ENCODE measurements around the gene ABCG8. TPM values are rescaled to one million over a fixed set of nuclear protein-coding genes. Genes with fewer than 3 reads are reported as not detected.

The ABCG8 gene
- total RNA-seq: 0.13 TPM in 1 of 2 replicates, not detected in the other

- Mint-ChIP-seq H3K4me3 (no peak within 1 kb of the TSS), H3K27me3 (ENCODE audit: insufficient read depth) (peaks cover 3% of the 10 kb centered on the region), H3K4me1 (ENCODE audit: low read depth) (no peaks in the 10 kb centered on the region), H3K36me3 (ENCODE audit: low read depth) (no peaks in the 10 kb centered on the region), H3K27ac (no peak within 1 kb of the TSS), H3K9me3 (no peaks in the 10 kb centered on the region)
- DNase-seq (ENCODE audit: low spot score): no peak
- intact Hi-C loops (cut with micrococcal nuclease): no loop called here
Observed at GRCh38 chr2:43838560-43839267, at the start of gene ABCG8, which contains the start of gene ABCG5. Gene ABCG8 (plus strand): TSS chr2:43838971. CDS start chr2:43839054, 83 bp downstream. Gene ABCG5 (minus strand): TSS chr2:43838839. CDS start chr2:43838679, 160 bp downstream.

- no peaks in the 10 kb centered on the region for H3K27me3 Mint-ChIP-seq (ENCODE audit: insufficient read depth)
- no peaks in the 10 kb centered on the region for H3K9me3 Mint-ChIP-seq
- no peak overlapping the region for H3K4me3 Mint-ChIP-seq
- no peak for DNase-seq (ENCODE audit: low spot score)
- no peaks in the 10 kb centered on the region for H3K4me1 Mint-ChIP-seq (ENCODE audit: low read depth)
- intact Hi-C loops (cut with micrococcal nuclease): no loop called here
- H3K27ac Mint-ChIP-seq: no peak overlapping the region
- no peaks in the 10 kb centered on the region for H3K36me3 Mint-ChIP-seq (ENCODE audit: low read depth)
Observed at GRCh38 chr2:43790147-43790546, 48.6 kb upstream of the ABCG8 start.

GRCh38 chr2:43791035-43791765 is 47.6 kb upstream of the ABCG8 start:
- Mint-ChIP-seq H3K27ac (no peak overlapping the region), H3K4me1 (ENCODE audit: low read depth) (no peaks in the 10 kb centered on the region), H3K9me3 (no peaks in the 10 kb centered on the region), H3K27me3 (ENCODE audit: insufficient read depth) (no peaks in the 10 kb centered on the region), H3K36me3 (ENCODE audit: low read depth) (no peaks in the 10 kb centered on the region), H3K4me3 (no peak overlapping the region)
- intact Hi-C loops (cut with micrococcal nuclease): no loop called here
- DNase-seq (ENCODE audit: low spot score): no peak

GRCh38 chr2:43792653-43793052 is 46.1 kb upstream of the ABCG8 start:
- Mint-ChIP-seq H3K27ac (no peak overlapping the region), H3K9me3 (no peaks in the 10 kb centered on the region), H3K4me1 (ENCODE audit: low read depth) (no peaks in the 10 kb centered on the region), H3K36me3 (ENCODE audit: low read depth) (no peaks in the 10 kb centered on the region), H3K27me3 (ENCODE audit: insufficient read depth) (no peaks in the 10 kb centered on the region), H3K4me3 (no peak overlapping the region)
- intact Hi-C loops (cut with micrococcal nuclease): no loop called here
- DNase-seq (ENCODE audit: low spot score): no peak

GRCh38 chr2:43794956-43795355 is 43.8 kb upstream of the ABCG8 start:
- H3K27me3 Mint-ChIP-seq (ENCODE audit: insufficient read depth): peaks cover 2% of the 10 kb centered on the region
- no peak for DNase-seq (ENCODE audit: low spot score)
- no peaks in the 10 kb centered on the region for H3K4me1 Mint-ChIP-seq (ENCODE audit: low read depth)
- H3K4me3 Mint-ChIP-seq: no peak overlapping the region
- intact Hi-C loops (cut with micrococcal nuclease): no loop called here
- no peaks in the 10 kb centered on the region for H3K36me3 Mint-ChIP-seq (ENCODE audit: low read depth)
- H3K27ac Mint-ChIP-seq: no peak overlapping the region
- H3K9me3 Mint-ChIP-seq: no peaks in the 10 kb centered on the region

- intact Hi-C loops (cut with micrococcal nuclease): no loop called here
- Mint-ChIP-seq H3K27ac (no peak overlapping the region), H3K27me3 (ENCODE audit: insufficient read depth) (peaks cover 2% of the 10 kb centered on the region), H3K9me3 (no peaks in the 10 kb centered on the region), H3K36me3 (ENCODE audit: low read depth) (no peaks in the 10 kb centered on the region), H3K4me3 (no peak overlapping the region), H3K4me1 (ENCODE audit: low read depth) (no peaks in the 10 kb centered on the region)
- no peak for DNase-seq (ENCODE audit: low spot score)
Observed at GRCh38 chr2:43796206-43796605, 42.6 kb upstream of the ABCG8 start.

GRCh38 chr2:43798300-43798699 is 40.5 kb upstream of the ABCG8 start:
- intact Hi-C loops (cut with micrococcal nuclease): no loop called here
- Mint-ChIP-seq H3K27ac (no peak overlapping the region), H3K27me3 (ENCODE audit: insufficient read depth) (peaks cover 4% of the 10 kb centered on the region), H3K4me3 (no peak overlapping the region), H3K9me3 (no peaks in the 10 kb centered on the region), H3K36me3 (ENCODE audit: low read depth) (no peaks in the 10 kb centered on the region), H3K4me1 (ENCODE audit: low read depth) (no peaks in the 10 kb centered on the region)
- no peak for DNase-seq (ENCODE audit: low spot score)

GRCh38 chr2:43800894-43801293 is 37.9 kb upstream of the ABCG8 start:
- no peaks in the 10 kb centered on the region for H3K4me1 Mint-ChIP-seq (ENCODE audit: low read depth)
- DNase-seq (ENCODE audit: low spot score): no peak
- peaks cover 7% of the 10 kb centered on the region for H3K27me3 Mint-ChIP-seq (ENCODE audit: insufficient read depth)
- H3K4me3 Mint-ChIP-seq: no peak overlapping the region
- intact Hi-C loops (cut with micrococcal nuclease): no loop called here
- H3K27ac Mint-ChIP-seq: no peak overlapping the region
- no peaks in the 10 kb centered on the region for H3K36me3 Mint-ChIP-seq (ENCODE audit: low read depth)
- no peaks in the 10 kb centered on the region for H3K9me3 Mint-ChIP-seq

GRCh38 chr2:43802135-43802534 is 36.6 kb upstream of the ABCG8 start:
- Mint-ChIP-seq H3K36me3 (ENCODE audit: low read depth) (no peaks in the 10 kb centered on the region), H3K4me1 (ENCODE audit: low read depth) (no peaks in the 10 kb centered on the region), H3K4me3 (no peak overlapping the region), H3K27me3 (ENCODE audit: insufficient read depth) (peaks cover 7% of the 10 kb centered on the region), H3K9me3 (no peaks in the 10 kb centered on the region), H3K27ac (no peak overlapping the region)
- DNase-seq (ENCODE audit: low spot score): no peak
- intact Hi-C loops (cut with micrococcal nuclease): no loop called here

GRCh38 chr2:43803113-43803512 is 35.7 kb upstream of the ABCG8 start:
- Mint-ChIP-seq H3K36me3 (ENCODE audit: low read depth) (no peaks in the 10 kb centered on the region), H3K27ac (no peak overlapping the region), H3K4me1 (ENCODE audit: low read depth) (no peaks in the 10 kb centered on the region), H3K4me3 (no peak overlapping the region), H3K27me3 (ENCODE audit: insufficient read depth) (peaks cover 7% of the 10 kb centered on the region), H3K9me3 (no peaks in the 10 kb centered on the region)
- DNase-seq (ENCODE audit: low spot score): no peak
- intact Hi-C loops (cut with micrococcal nuclease): no loop called here

- intact Hi-C loops (cut with micrococcal nuclease): no loop called here
- Mint-ChIP-seq H3K9me3 (no peaks in the 10 kb centered on the region), H3K4me3 (no peak overlapping the region), H3K27ac (no peak overlapping the region), H3K27me3 (ENCODE audit: insufficient read depth) (peaks cover 4% of the 10 kb centered on the region), H3K4me1 (ENCODE audit: low read depth) (no peaks in the 10 kb centered on the region), H3K36me3 (ENCODE audit: low read depth) (no peaks in the 10 kb centered on the region)
- no peak for DNase-seq (ENCODE audit: low spot score)
Observed at GRCh38 chr2:43806719-43807031, 32.1 kb upstream of the ABCG8 start.

GRCh38 chr2:43810452-43810851 is 28.3 kb upstream of the ABCG8 start:
- H3K36me3 Mint-ChIP-seq (ENCODE audit: low read depth): no peaks in the 10 kb centered on the region
- no peak overlapping the region for H3K27ac Mint-ChIP-seq
- DNase-seq (ENCODE audit: low spot score): no peak
- intact Hi-C loops (cut with micrococcal nuclease): no loop called here
- no peaks in the 10 kb centered on the region for H3K4me1 Mint-ChIP-seq (ENCODE audit: low read depth)
- no peaks in the 10 kb centered on the region for H3K27me3 Mint-ChIP-seq (ENCODE audit: insufficient read depth)
- no peak overlapping the region for H3K4me3 Mint-ChIP-seq
- H3K9me3 Mint-ChIP-seq: no peaks in the 10 kb centered on the region

GRCh38 chr2:43810888-43811287 is 27.9 kb upstream of the ABCG8 start:
- Mint-ChIP-seq H3K4me3 (no peak overlapping the region), H3K27ac (no peak overlapping the region), H3K4me1 (ENCODE audit: low read depth) (no peaks in the 10 kb centered on the region), H3K9me3 (no peaks in the 10 kb centered on the region), H3K27me3 (ENCODE audit: insufficient read depth) (no peaks in the 10 kb centered on the region), H3K36me3 (ENCODE audit: low read depth) (no peaks in the 10 kb centered on the region)
- no peak for DNase-seq (ENCODE audit: low spot score)
- intact Hi-C loops (cut with micrococcal nuclease): no loop called here
